Measurements from ENCODE around the gene TMUB1. TPM values are rescaled to one million over a fixed set of nuclear protein-coding genes. Genes with fewer than 3 reads are reported as not detected.

TMUB1 gene
- total RNA-seq, 4 donors from 2014 or later = 33.7 to 78.7 (median 44.2) TPM

- intact Hi-C loops (cut with DNase I) = no loop called here
- TF ChIP-seq POLR2A (IDR thresholded peaks at IDR 0.05) (no peak), CTCF (IDR thresholded peaks at IDR 0.05) (no peak)
- Histone ChIP-seq H3K36me3 (peaks cover 21 to 24% of the 10 kb centered on the region in 2 donors), H3K9me3 (no peaks in the 10 kb centered on the region), H3K27ac (no peak overlapping the region), H3K27me3 (no peaks in the 10 kb centered on the region), H3K4me3 (replicated peaks in 1 of 3) (no peak overlapping the region), H3K4me1 (peaks cover 27 to 35% of the 10 kb centered on the region in 2 donors)
- DNase-seq = no peak
- 57 to 58% methylated on average over 21 to 22 of the region's 22 CpGs for WGBS, 2 donors
Observed at GRCh38 chr7:151078233-151079040, 4.9 kb downstream of the TMUB1 start.

- DNase-seq = no peak
- 81 to 89% methylated on average over 9 to 10 of the region's 10 CpGs for WGBS, 2 donors
- H3K27me3 ChIP-seq = no peaks in the 10 kb centered on the region
- no peak overlapping the region for H3K27ac ChIP-seq
- H3K4me1 ChIP-seq = peaks cover 27 to 34% of the 10 kb centered on the region in 2 donors
- H3K4me3 ChIP-seq (replicated peaks in 1 of 3) = no peak overlapping the region
- peaks cover 28 to 30% of the 10 kb centered on the region in 2 donors for H3K36me3 ChIP-seq
- no peak for TF ChIP-seq POLR2A (IDR thresholded peaks at IDR 0.05)
- TF ChIP-seq CTCF (IDR thresholded peaks at IDR 0.05) = no peak
- intact Hi-C loops (cut with DNase I) = no loop called here
- H3K9me3 ChIP-seq = no peaks in the 10 kb centered on the region
Observed at GRCh38 chr7:151077705-151078232, 5.5 kb downstream of the TMUB1 start.

- no peak for DNase-seq
- no peak for TF ChIP-seq POLR2A (IDR thresholded peaks at IDR 0.05)
- peak in 1 of 6 experiments; percentile 6 for TF ChIP-seq CTCF (IDR thresholded peaks at IDR 0.05)
- no peak overlapping the region for H3K4me3 ChIP-seq (replicated peaks in 1 of 3)
- peaks cover 21 to 28% of the 10 kb centered on the region in 2 donors for H3K4me1 ChIP-seq
- no peaks in the 10 kb centered on the region for H3K27me3 ChIP-seq
- no peak overlapping the region for H3K27ac ChIP-seq
- 86 to 87% methylated on average over 16 to 18 of the region's 33 CpGs for WGBS, 2 donors
- H3K9me3 ChIP-seq = no peaks in the 10 kb centered on the region
- H3K36me3 ChIP-seq = peaks cover 35 to 36% of the 10 kb centered on the region in 2 donors
- intact Hi-C loops (cut with DNase I) = no loop called here
Observed at GRCh38 chr7:151076863-151077704, 6.2 kb downstream of the TMUB1 start.

GRCh38 chr7:151075978-151076426, 7.3 kb downstream of the TMUB1 start:
- no peak for DNase-seq
- Histone ChIP-seq H3K36me3 (peaks cover 46% of the 10 kb centered on the region in 2 donors), H3K4me1 (peaks cover 11 to 17% of the 10 kb centered on the region in 2 donors), H3K27ac (no peak overlapping the region), H3K27me3 (no peaks in the 10 kb centered on the region), H3K9me3 (no peaks in the 10 kb centered on the region), H3K4me3 (replicated peaks in 1 of 3) (no peak overlapping the region)
- intact Hi-C loops (cut with DNase I) = no loop called here
- 87% methylated on average over 22 of the region's 22 CpGs for WGBS, 2 donors
- TF ChIP-seq POLR2A (IDR thresholded peaks at IDR 0.05) (no peak), CTCF (IDR thresholded peaks at IDR 0.05) (no peak)

All from thyroid gland (tissue), 4 donors.